Stimulated activated naive CD8-positive, alpha-beta T cell treated with anti-CD3 and anti-CD28 coated beads, Interleukin-15, amount 100 ng/mL, for 72 hours (primary cell): ENCODE measurements around the gene WWTR1.

Experiments used
- ATAC-seq: fragments of 150-1000 bp; cut with Tn5 transposase; 2 replicates; pipeline ENCODE4 v1.10.0; 2021; ENCODE audit warnings: mild to moderate bottlenecking, moderate library complexity
- DNase-seq, 2 donors: peaks; one replicate each; pipeline ENCODE4 v3.0.0; 2021 to 2022
- H3K27ac Mint-ChIP-seq, 2 donors: one replicate each; pipeline ENCODE4 v1.8.0; 2022; ENCODE audit warnings: mild to moderate bottlenecking in 2 of 2, mixed read lengths in 2 of 2, moderate library complexity in 2 of 2
- H3K27me3 Mint-ChIP-seq: one replicate; pipeline ENCODE4 v1.8.0; 2022; ENCODE audit warnings: mixed read lengths
- H3K4me1 Mint-ChIP-seq: one replicate; pipeline ENCODE4 v1.8.0; 2022; ENCODE audit warnings: mild to moderate bottlenecking, mixed read lengths
- H3K4me3 Mint-ChIP-seq, 2 donors: one replicate each; pipeline ENCODE4 v1.8.0; 2022; ENCODE audit warnings: mild to moderate bottlenecking in 2 of 2, mixed read lengths in 2 of 2, moderate library complexity in 1 of 2
- H3K9me3 Mint-ChIP-seq, 2 donors: one replicate each; pipeline ENCODE4 v1.8.0; 2022; ENCODE audit warnings: mixed read lengths in 2 of 2

Gene WWTR1

DNA sequence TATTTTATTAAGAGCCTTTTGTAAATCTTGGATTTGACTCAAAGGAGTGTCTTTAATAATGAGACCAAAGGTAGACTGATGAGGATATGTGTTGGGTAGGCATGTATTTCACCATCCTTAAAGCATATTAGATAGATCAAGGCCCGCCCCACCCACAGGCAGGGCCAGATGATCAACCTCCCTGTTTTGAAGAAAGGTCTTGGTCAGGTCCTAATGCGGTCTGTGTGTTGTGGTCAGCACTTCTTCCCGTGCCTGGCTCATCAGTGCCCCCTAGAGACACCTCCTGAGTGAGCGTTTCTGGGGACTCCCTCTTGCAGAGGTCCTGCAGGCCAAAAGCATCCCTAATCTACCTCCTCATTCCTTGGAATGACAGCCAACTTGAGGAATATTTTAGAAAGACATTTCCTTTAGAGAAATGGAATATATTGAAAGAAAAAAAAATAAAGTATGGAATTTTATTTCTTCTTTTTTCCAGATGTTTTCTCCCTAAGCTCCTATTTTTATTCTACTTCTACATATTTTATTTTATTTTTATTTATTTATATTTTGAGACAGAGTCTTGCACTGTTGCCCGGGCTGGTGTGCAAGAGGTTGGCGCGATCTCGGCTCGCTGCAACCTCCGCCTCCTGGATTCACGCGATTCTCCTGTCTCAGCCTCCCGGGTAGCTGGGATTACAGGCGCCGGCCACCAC, 177.4 kb downstream of the WWTR1 start:
- no peaks in the 10 kb centered on the region for H3K4me1 Mint-ChIP-seq
- peak; percentile 85 for ATAC-seq
- peaks cover 17% of the 10 kb centered on the region for H3K27me3 Mint-ChIP-seq
- H3K9me3 Mint-ChIP-seq: no peaks in the 10 kb centered on the region
- DNase-seq: peak; percentile 45 to 50
- no peak overlapping the region for H3K27ac Mint-ChIP-seq
- no peak overlapping the region for H3K4me3 Mint-ChIP-seq

GRCh38 chr3:149479621-149480325, 178.1 kb downstream of the WWTR1 start:
- Mint-ChIP-seq H3K4me1 (no peaks in the 10 kb centered on the region), H3K9me3 (no peaks in the 10 kb centered on the region), H3K27me3 (peaks cover 17% of the 10 kb centered on the region), H3K27ac (no peak overlapping the region), H3K4me3 (no peak overlapping the region)
- DNase-seq (no peak), ATAC-seq (no peak)

DNA sequence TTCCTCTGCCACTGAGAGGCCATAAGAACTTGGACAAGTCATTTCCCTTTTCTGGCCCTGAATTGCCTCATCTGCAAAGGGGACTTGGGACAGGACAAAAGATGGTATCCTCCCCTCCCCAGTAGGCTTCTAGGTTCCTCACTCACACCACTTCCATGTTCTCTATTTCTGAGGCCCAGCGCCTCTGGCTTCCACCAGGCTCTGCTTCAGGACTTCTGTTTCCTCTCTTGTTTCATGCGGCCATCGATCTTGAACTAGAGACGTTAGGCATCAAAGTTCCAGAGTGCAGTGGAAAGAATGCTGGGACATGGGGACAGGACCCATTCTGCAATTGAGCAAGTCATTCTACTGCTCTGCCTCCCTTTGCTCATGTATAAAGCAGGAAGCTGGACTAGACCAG, 181.6 kb downstream of the WWTR1 start:
- Mint-ChIP-seq H3K9me3 (no peaks in the 10 kb centered on the region), H3K27me3 (peaks cover 19% of the 10 kb centered on the region), H3K4me1 (no peaks in the 10 kb centered on the region), H3K27ac (no peak overlapping the region), H3K4me3 (no peak overlapping the region)
- DNase-seq: no peak
- ATAC-seq: no peak

DNA sequence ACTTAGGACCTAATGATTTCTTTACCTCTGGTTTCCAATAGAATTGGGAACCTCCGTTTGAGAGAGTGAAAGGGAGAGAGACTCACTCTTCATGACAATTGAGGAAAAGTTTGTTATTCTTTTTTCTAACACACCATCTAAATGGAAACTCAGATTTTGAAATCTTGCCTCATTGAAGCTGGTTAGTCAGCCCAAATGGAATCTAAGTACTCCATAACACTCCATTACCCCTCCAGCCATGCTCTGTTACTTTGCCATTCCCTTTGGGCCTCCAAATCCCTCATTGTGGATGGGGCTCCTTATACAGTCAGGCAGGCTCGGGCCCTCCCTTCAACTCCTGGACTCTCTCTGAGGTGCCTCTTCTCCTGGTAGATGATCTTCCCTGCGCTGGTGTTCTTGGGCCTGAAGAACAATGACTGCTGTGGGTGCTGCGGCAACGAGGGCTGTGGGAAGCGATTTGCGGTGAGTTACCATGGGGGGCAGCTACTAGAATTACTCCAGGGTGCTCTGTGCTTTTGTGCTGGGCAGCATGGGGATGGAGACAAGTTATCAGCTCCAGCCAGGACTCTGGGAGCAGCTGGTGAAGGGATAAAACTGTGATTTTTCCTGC, 182.3 kb downstream of the WWTR1 start:
- ATAC-seq: no peak
- H3K27ac Mint-ChIP-seq: no peak overlapping the region
- DNase-seq: no peak

GRCh38 chr3:149474250-149474817, 183.5 kb downstream of the WWTR1 start, which contains the start of gene TM4SF4:
TM4SF4 (plus strand) TSS chr3:149474697; CDS start chr3:149474878, 181 bp downstream.
- DNase-seq: no peak
- no peak for ATAC-seq
- no peaks in the 10 kb centered on the region for H3K9me3 Mint-ChIP-seq
- H3K27me3 Mint-ChIP-seq: peaks cover 19% of the 10 kb centered on the region
- H3K27ac Mint-ChIP-seq: no peak within 1 kb of the TSS
- H3K4me1 Mint-ChIP-seq: no peaks in the 10 kb centered on the region
- no peak within 1 kb of the TSS for H3K4me3 Mint-ChIP-seq

More for the DNA sequence above, 182.3 kb downstream of the WWTR1 start:
- no peaks in the 10 kb centered on the region for H3K4me1 Mint-ChIP-seq
- no peak overlapping the region for H3K4me3 Mint-ChIP-seq
- H3K9me3 Mint-ChIP-seq: no peaks in the 10 kb centered on the region
- H3K27me3 Mint-ChIP-seq: peaks cover 19% of the 10 kb centered on the region

DNA sequence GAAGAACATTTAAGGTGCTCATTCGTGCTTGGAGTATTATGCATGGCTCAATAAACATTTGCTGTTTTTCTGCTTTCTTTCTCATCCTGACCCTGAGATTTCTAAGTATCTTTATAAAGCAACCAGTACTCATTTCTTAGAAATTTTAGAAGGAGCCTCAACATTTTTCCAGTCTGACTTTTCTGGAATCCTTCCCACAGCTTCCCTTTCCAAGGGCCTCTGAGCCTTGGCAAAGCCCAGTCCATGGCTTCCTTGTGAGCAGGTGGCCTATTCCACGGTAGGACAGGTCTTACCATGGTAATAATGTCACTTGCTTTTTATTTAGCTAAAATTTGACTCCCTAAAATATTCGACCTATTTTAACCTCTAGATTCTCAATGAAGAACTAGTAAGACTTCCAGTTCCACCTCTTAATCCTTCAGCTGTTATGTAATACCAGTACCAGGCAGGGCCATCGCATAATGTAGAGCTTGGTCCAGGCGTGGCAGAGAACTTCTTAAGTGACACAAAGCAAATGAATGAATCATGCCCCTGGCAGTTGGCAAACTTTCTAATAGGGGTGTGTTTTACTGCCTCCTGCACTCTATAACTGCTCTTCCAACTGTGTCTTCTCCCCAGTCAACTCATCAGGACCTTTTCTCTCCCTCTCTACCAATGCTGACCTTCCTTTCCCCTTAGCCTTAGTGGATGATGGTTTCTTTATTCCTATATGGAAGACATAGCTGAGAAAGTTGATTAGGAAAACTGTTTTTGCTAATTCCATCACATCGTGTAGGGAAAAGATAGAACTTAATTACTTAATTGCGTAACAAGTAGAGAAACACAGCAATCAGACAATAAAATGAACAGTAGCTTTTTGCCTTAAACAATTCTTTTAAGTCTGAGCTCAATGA, 184.2 kb downstream of the WWTR1 start:
- Mint-ChIP-seq H3K9me3 (no peaks in the 10 kb centered on the region), H3K4me3 (no peak overlapping the region), H3K27me3 (peaks cover 19% of the 10 kb centered on the region), H3K4me1 (no peaks in the 10 kb centered on the region), H3K27ac (no peak overlapping the region)
- DNase-seq (no peak), ATAC-seq (no peak)

GRCh38 chr3:149472030-149472797, 185.6 kb downstream of the WWTR1 start:
- H3K27me3 Mint-ChIP-seq: peaks cover 19% of the 10 kb centered on the region
- ATAC-seq (peak; percentile 15), DNase-seq (no peak)
- H3K4me3 Mint-ChIP-seq: no peak overlapping the region
- no peaks in the 10 kb centered on the region for H3K4me1 Mint-ChIP-seq
- H3K9me3 Mint-ChIP-seq: no peaks in the 10 kb centered on the region
- no peak overlapping the region for H3K27ac Mint-ChIP-seq

GRCh38 chr3:149470381-149470780, 187.4 kb downstream of the WWTR1 start:
- Mint-ChIP-seq H3K27me3 (peaks cover 10% of the 10 kb centered on the region), H3K4me3 (no peak overlapping the region), H3K9me3 (no peaks in the 10 kb centered on the region), H3K27ac (no peak overlapping the region), H3K4me1 (no peaks in the 10 kb centered on the region)
- ATAC-seq (no peak), DNase-seq (no peak)

DNA sequence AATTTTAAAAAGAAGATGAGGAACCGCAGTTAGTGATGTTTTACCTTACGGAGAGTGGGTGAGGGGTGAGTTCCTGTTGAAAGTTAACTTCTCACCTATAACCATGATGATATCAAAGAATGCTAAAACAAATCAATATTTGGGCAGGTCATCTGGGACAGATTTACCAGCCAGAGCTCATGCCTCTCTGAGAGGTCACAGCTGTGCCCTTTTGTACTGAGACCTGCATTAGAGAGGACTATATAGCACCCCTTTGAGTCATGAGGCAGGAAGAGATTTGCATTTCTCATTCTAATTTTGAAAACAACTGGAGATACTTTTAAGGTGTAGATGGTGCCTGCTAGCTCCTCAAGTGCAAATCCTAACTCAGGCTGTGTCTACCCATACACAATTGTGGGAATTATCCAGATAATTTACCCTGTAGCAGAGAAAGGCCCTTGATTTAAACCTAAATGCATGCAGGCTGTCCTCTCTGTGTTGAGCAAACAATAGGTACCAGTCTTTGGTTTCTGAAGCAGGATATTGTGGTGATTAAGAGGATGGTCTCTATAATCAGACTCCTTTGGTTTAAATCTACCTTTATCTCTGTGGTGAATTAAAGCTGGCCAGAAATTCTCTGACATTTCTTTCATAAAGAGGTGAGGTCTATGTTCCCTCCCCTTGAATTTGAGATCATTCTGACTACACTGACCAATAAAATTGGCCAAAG, 189.2 kb downstream of the WWTR1 start:
- H3K4me1 Mint-ChIP-seq: no peaks in the 10 kb centered on the region
- no peak overlapping the region for H3K4me3 Mint-ChIP-seq
- H3K9me3 Mint-ChIP-seq: no peaks in the 10 kb centered on the region
- no peak for ATAC-seq
- peak overlapping the region in 1 of 2 donors; percentile 36 for H3K27ac Mint-ChIP-seq
- no peak for DNase-seq
- peaks cover 10% of the 10 kb centered on the region for H3K27me3 Mint-ChIP-seq
